Measurements from ENCODE around the gene PTTG1. TPM values are rescaled to one million over a fixed set of nuclear protein-coding genes. Genes with fewer than 3 reads are reported as not detected.

Gene PTTG1
- total RNA-seq, 1 experiment from 2014 or later = 183 TPM

DNA sequence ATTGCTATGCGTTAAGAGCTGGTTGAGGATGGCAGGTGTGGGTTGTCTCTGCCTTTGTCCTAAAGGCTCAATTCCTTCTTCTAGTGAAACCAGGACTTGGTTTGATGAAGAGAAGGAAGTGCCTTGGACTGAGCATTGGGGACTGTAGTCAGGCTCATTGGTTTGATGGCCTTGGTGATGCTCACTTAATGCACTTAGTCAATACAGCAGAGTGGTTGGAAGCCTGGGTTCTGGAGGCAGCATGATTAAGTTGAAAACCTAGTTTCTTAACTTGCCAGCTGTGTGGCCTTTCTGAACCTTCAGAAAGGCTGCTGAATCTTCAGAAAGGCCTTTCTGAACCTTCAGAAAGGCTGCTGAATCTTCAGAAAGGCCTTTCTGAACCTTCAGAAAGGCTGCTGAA is 52.4 kb downstream of the PTTG1 start:
- TF ChIP-seq JUND (IDR thresholded peaks at IDR 0.05) (no peak), ZFX (IDR thresholded peaks at IDR 0.05) (no peak), SRF (IDR thresholded peaks at IDR 0.05; ENCODE audit: low read depth) (no peak), EZH2 (IDR thresholded peaks at IDR 0.05) (no peak), SIN3A (IDR thresholded peaks at IDR 0.05; ENCODE audit: low read depth) (no peak), POLR2A (IDR thresholded peaks at IDR 0.05; ENCODE audit: borderline replicate concordance, extremely low read depth, insufficient read depth, insufficient read length) (no peak), FOSL1 (IDR thresholded peaks at IDR 0.05; ENCODE audit: low read depth) (no peak), CBX3 (IDR thresholded peaks at IDR 0.05; ENCODE audit: low read depth) (no peak), EGR1 (IDR thresholded peaks at IDR 0.05; ENCODE audit: low read depth) (no peak), ZNF274 (IDR thresholded peaks at IDR 0.05; ENCODE audit: low read depth, low read length) (no peak), POLR2AphosphoS5 (IDR thresholded peaks at IDR 0.05; ENCODE audit: low read depth, low read length) (no peak), ELF1 (IDR thresholded peaks at IDR 0.05; ENCODE audit: borderline replicate concordance, low read depth) (no peak), RAD21 (IDR thresholded peaks at IDR 0.05; ENCODE audit: low read depth) (no peak), CEBPB (IDR thresholded peaks at IDR 0.05; ENCODE audit: low read depth) (no peak), YY1 (IDR thresholded peaks at IDR 0.05; ENCODE audit: extremely low read depth, insufficient replicate concordance, low read depth, low read length) (no peak)
- TF ChIP-seq, protein P1, sequence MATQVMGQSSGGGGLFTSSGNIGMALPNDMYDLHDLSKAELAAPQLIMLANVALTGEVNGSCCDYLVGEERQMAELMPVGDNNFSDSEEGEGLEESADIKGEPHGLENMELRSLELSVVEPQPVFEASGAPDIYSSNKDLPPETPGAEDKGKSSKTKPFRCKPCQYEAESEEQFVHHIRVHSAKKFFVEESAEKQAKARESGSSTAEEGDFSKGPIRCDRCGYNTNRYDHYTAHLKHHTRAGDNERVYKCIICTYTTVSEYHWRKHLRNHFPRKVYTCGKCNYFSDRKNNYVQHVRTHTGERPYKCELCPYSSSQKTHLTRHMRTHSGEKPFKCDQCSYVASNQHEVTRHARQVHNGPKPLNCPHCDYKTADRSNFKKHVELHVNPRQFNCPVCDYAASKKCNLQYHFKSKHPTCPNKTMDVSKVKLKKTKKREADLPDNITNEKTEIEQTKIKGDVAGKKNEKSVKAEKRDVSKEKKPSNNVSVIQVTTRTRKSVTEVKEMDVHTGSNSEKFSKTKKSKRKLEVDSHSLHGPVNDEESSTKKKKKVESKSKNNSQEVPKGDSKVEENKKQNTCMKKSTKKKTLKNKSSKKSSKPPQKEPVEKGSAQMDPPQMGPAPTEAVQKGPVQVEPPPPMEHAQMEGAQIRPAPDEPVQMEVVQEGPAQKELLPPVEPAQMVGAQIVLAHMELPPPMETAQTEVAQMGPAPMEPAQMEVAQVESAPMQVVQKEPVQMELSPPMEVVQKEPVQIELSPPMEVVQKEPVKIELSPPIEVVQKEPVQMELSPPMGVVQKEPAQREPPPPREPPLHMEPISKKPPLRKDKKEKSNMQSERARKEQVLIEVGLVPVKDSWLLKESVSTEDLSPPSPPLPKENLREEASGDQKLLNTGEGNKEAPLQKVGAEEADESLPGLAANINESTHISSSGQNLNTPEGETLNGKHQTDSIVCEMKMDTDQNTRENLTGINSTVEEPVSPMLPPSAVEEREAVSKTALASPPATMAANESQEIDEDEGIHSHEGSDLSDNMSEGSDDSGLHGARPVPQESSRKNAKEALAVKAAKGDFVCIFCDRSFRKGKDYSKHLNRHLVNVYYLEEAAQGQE (IDR thresholded peaks at IDR 0.05; ENCODE audit: low read depth) = no peak
- TF ChIP-seq, protein P2, sequence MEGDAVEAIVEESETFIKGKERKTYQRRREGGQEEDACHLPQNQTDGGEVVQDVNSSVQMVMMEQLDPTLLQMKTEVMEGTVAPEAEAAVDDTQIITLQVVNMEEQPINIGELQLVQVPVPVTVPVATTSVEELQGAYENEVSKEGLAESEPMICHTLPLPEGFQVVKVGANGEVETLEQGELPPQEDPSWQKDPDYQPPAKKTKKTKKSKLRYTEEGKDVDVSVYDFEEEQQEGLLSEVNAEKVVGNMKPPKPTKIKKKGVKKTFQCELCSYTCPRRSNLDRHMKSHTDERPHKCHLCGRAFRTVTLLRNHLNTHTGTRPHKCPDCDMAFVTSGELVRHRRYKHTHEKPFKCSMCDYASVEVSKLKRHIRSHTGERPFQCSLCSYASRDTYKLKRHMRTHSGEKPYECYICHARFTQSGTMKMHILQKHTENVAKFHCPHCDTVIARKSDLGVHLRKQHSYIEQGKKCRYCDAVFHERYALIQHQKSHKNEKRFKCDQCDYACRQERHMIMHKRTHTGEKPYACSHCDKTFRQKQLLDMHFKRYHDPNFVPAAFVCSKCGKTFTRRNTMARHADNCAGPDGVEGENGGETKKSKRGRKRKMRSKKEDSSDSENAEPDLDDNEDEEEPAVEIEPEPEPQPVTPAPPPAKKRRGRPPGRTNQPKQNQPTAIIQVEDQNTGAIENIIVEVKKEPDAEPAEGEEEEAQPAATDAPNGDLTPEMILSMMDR (IDR thresholded peaks at IDR 0.05 in 2 of 3, conservative IDR thresholded peaks at IDR 0.05 in 1 of 3; ENCODE audit: borderline replicate concordance in 1 of 3, insufficient read depth in 1 of 3, low read depth in 2 of 3, low read length in 2 of 3) = no peak
- TF ChIP-seq, protein P3, sequence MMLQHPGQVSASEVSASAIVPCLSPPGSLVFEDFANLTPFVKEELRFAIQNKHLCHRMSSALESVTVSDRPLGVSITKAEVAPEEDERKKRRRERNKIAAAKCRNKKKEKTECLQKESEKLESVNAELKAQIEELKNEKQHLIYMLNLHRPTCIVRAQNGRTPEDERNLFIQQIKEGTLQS (IDR thresholded peaks at IDR 0.05) = no peak
- no TSS peak for BruUV-seq (replicated peaks)
- peaks cover 18% of the 10 kb centered on the region for H3K27me3 ChIP-seq (ENCODE audit: insufficient read depth, low read length)
- no peaks in the 10 kb centered on the region for H3K79me2 ChIP-seq (ENCODE audit: insufficient read depth, low read length)
- H2AFZ ChIP-seq (ENCODE audit: low read depth, low read length, poor library complexity, severe bottlenecking) = no peak overlapping the region
- H3K4me3 ChIP-seq (replicated peaks in 1 of 2; ENCODE audit: low read depth in 1 of 2, low read length in 2 of 2) = no peak overlapping the region
- ChIA-PET RAD21 (ENCODE audit: low non-redundant PET in 1 of 2, low total read pairs in 2 of 2, uncharacterized antibody in 2 of 2, unreplicated experiment in 2 of 2) (no interaction called here), POLR2A (no interaction called here), CTCF (interaction anchor here (1.5 kb wide), 1 partner anchor 35 kb away, joined by 3 read pairs; no protein-coding TSS in a partner anchor)
- no peaks in the 10 kb centered on the region for H3K9me2 ChIP-seq (ENCODE audit: insufficient read depth)
- ATAC-seq (no peak), DNase-seq (ENCODE audit: low read depth, low spot score) (no peak)
- H3K4me1 ChIP-seq (ENCODE audit: control insufficient read depth in 1 of 2, insufficient read depth in 2 of 2, low read length in 2 of 2) = no peaks in the 10 kb centered on the region
- H3K9ac ChIP-seq (ENCODE audit: low read length) = no peak overlapping the region
- no peak overlapping the region for H3K27ac ChIP-seq (ENCODE audit: low read depth, low read length)
- H3K36me3 ChIP-seq (ENCODE audit: control insufficient read depth in 1 of 2, insufficient read depth in 2 of 2, low read length in 2 of 2) = no peaks in the 10 kb centered on the region
- H3K9me3 ChIP-seq (ENCODE audit: control insufficient read depth in 1 of 2, insufficient read depth in 1 of 2, low read depth in 1 of 2, low read length in 2 of 2) = no peaks in the 10 kb centered on the region
- no peak overlapping the region for H3K4me2 ChIP-seq (ENCODE audit: low read length)
- intact Hi-C loops (cut with micrococcal nuclease) = no loop called here
- H4K20me1 ChIP-seq (ENCODE audit: insufficient read depth) = no peaks in the 10 kb centered on the region
